H1 (cell line): ENCODE data around the gene LEMD1. TPM values are rescaled to one million over a fixed set of nuclear protein-coding genes. Genes with fewer than 3 reads are reported as not detected.

Experiments
- BCL11A ChIP-seq, 2 experiments: IDR thresholded peaks; one replicate each; pipeline ENCODE4 v1.6.1; 2011; ENCODE audit warnings: low read depth in 2 of 2, low read length in 2 of 2, mild to moderate bottlenecking in 2 of 2
- CHD7 ChIP-seq: fragments of 300-600 bp; sonication (generic); IDR thresholded peaks from 2 replicates; pipeline ENCODE4 v1.7.1; 2012; ENCODE audit warnings: low read length, moderate library complexity, mild to moderate bottlenecking, inconsistent platforms; ENCODE audit not compliant: insufficient replicate concordance
- CTBP2 ChIP-seq: IDR thresholded peaks from 2 replicates; pipeline ENCODE4 v1.7.0; 2011; ENCODE audit warnings: borderline replicate concordance, mild to moderate bottlenecking, moderate library complexity, mixed read lengths, low read length; ENCODE audit not compliant: insufficient read depth, insufficient read length
- EP300 ChIP-seq, 2 experiments: IDR thresholded peaks; 1 replicate in 1 of 2; 2 replicates in 1 of 2; pipeline ENCODE4 v1.6.1; 2011 to 2012; ENCODE audit warnings: low read depth in 2 of 2, low read length in 2 of 2, mild to moderate bottlenecking in 2 of 2, borderline replicate concordance in 1 of 2, inconsistent platforms in 1 of 2, moderate library complexity in 1 of 2
- GTF2F1 ChIP-seq: IDR thresholded peaks from 2 replicates; pipeline ENCODE4 v1.6.1; 2012; ENCODE audit warnings: low read depth, low read length, improper control_type of control experiment, borderline replicate concordance
- RAD21 ChIP-seq, 2 experiments: IDR thresholded peaks in 1 of 2; conservative IDR thresholded peaks in 1 of 2; 2 replicates each; pipeline ENCODE4 v1.6.1; 2011; ENCODE audit warnings: low read depth in 2 of 2, low read length in 2 of 2, improper control_type of control experiment in 1 of 2, inconsistent platforms in 1 of 2, mild to moderate bottlenecking in 1 of 2, moderate library complexity in 1 of 2
- RBBP5 ChIP-seq: IDR thresholded peaks from 2 replicates; pipeline ENCODE4 v1.7.1; 2012; ENCODE audit warnings: low read depth, mild to moderate bottlenecking, inconsistent platforms, low read length, moderate library complexity, borderline replicate concordance
- RNF2 ChIP-seq: fragments of 200-900, 300-1000 bp; sonication (generic); IDR thresholded peaks from 2 replicates; pipeline ENCODE4 v1.7.1; 2016; ENCODE audit warnings: borderline replicate concordance, low read depth, mild to moderate bottlenecking, antibody characterized with exemption, low read length; ENCODE audit not compliant: poor library complexity, severe bottlenecking; ENCODE audit errors: missing control alignments
- TAF1 ChIP-seq: IDR thresholded peaks from 2 replicates; pipeline ENCODE4 v1.6.1; 2011; ENCODE audit warnings: mild to moderate bottlenecking, low read depth, low read length
- TBP ChIP-seq: IDR thresholded peaks from 2 replicates; pipeline ENCODE4 v1.6.1; 2011; ENCODE audit warnings: low read depth, low read length, improper control_type of control experiment
- TEAD4 ChIP-seq: IDR thresholded peaks from 2 replicates; pipeline ENCODE4 v1.6.1; 2012; ENCODE audit warnings: low read depth, low read length, inconsistent platforms, mixed read lengths
- polyA plus RNA-seq, 7 experiments: library from polyadenylated mRNA; depleted of rRNA in 3 of 7; stranded (reverse) in 5 of 7; unstranded in 2 of 7; fragments of >200 nt in 5 of 7; fragments of 200-250 nt in 2 of 7; gene quantifications; 1 replicate in 5 of 7; 2 replicates in 1 of 7; 4 replicates in 1 of 7; pipeline versions ENCODE4 v1.2.1 to v1.2.3, GENCODE V29; 2011 to 2013; ENCODE audit warnings: missing spikeins in 2 of 7, mixed read lengths in 2 of 7
- total RNA-seq: library from RNA; stranded (reverse); fragmentation: NEBNext Ultra II Directional; extraction: Animal tissue kit (Norgen Biotek cat#: 25700); gene quantifications from 2 replicates; pipeline ENCODE4 v1.2.1, GENCODE V29; 2021

Gene LEMD1
- total and polyA plus RNA-seq, 2 of the 8 experiments (the other 6 are each of a cell fraction or from before 2014, with no cell fraction given), result 10.0 to 10.5 TPM

- TF ChIP-seq CHD7 (no peak), RAD21 (IDR thresholded peaks at IDR 0.05 in 1 of 2, conservative IDR thresholded peaks at IDR 0.05 in 1 of 2; ENCODE audit: low read depth in 2 of 2, low read length in 2 of 2) (no peak), EP300 (IDR thresholded peaks at IDR 0.05; ENCODE audit: borderline replicate concordance in 1 of 2, low read depth in 2 of 2, low read length in 2 of 2) (no peak), CTBP2 (no peak), TEAD4 (no peak), BCL11A (IDR thresholded peaks at IDR 0.05; ENCODE audit: low read depth in 2 of 2, low read length in 2 of 2) (no peak), TAF1 (no peak), GTF2F1 (no peak), TBP (no peak), RNF2 (no peak), RBBP5 (no peak)
Measured at GRCh38 chr1:205350124-205350523, 71.7 kb downstream of the LEMD1 start (continued).
